SK-N-SH treated with all-trans-retinoic acid at 6 μM for 48 hours (cell line): ENCODE measurements around the gene CNN1.
A peak's percentile ranks its signal among the peaks of the same experiment; 100 is the strongest.

Experiments
- ATAC-seq: fragments of 200-7000 bp; cut with Tn5 transposase; 3 replicates; pipeline ENCODE4 v1.9.1; 2020; ENCODE audit warnings: mild to moderate bottlenecking, moderate library complexity
- ARNTL ChIP-seq: fragments of 450-650 bp; formaldehyde crosslinking; IDR thresholded peaks from 2 replicates; pipeline ENCODE4 v1.5.0; 2020; ENCODE audit warnings: low read depth, mild to moderate bottlenecking, moderate library complexity, borderline replicate concordance
- BACH2 ChIP-seq: fragments of 250-450 bp; sonication (Bioruptor Pico); IDR thresholded peaks from 2 replicates; pipeline ENCODE4 v1.9.0; 2021; ENCODE audit warnings: mild to moderate bottlenecking, borderline replicate concordance
- CREB5 ChIP-seq: fragments of 250-450 bp; sonication (Bioruptor Pico); IDR thresholded peaks from 2 replicates; pipeline ENCODE4 v1.5.1; 2020; ENCODE audit warnings: low read depth, mild to moderate bottlenecking, moderate library complexity
- CSDC2 ChIP-seq: fragments of 250-450 bp; sonication (Bioruptor Pico); IDR thresholded peaks from 2 replicates; pipeline ENCODE4 v1.5.0; 2020; ENCODE audit warnings: mild to moderate bottlenecking, moderate library complexity
- CSRNP3 ChIP-seq: fragments of 250-450 bp; sonication (Bioruptor Pico); IDR thresholded peaks from 2 replicates; pipeline ENCODE4 v1.5.1; 2021; ENCODE audit warnings: mild to moderate bottlenecking, moderate library complexity
- ESRRG ChIP-seq: fragments of 250-450 bp; sonication (Bioruptor Pico); IDR thresholded peaks from 2 replicates; pipeline ENCODE4 v1.6.1; 2021; ENCODE audit warnings: mild to moderate bottlenecking
- GLIS3 ChIP-seq: fragments of 250-450 bp; sonication (Bioruptor Pico); IDR thresholded peaks from 2 replicates; pipeline ENCODE4 v1.5.0; 2020; ENCODE audit warnings: mild to moderate bottlenecking, moderate library complexity
- ISL1 ChIP-seq: fragments of 250-450 bp; sonication (Bioruptor Pico); IDR thresholded peaks from 2 replicates; pipeline ENCODE4 v2.1.2; 2022; ENCODE audit warnings: mild to moderate bottlenecking, moderate library complexity
- OSR1 ChIP-seq: fragments of 250-450 bp; sonication (Bioruptor Pico); IDR thresholded peaks from 2 replicates; pipeline ENCODE4 v1.8.0; 2022; ENCODE audit warnings: moderate library complexity, mild to moderate bottlenecking, inconsistent platforms
- POU6F1 ChIP-seq: fragments of 250-450 bp; sonication (Bioruptor Pico); IDR thresholded peaks from 2 replicates; pipeline ENCODE4 v1.8.0; 2021; ENCODE audit warnings: low read depth, mild to moderate bottlenecking, moderate library complexity, borderline replicate concordance
- PPARA ChIP-seq: fragments of 250-450 bp; sonication (Bioruptor Pico); IDR thresholded peaks from 2 replicates; pipeline ENCODE4 v1.5.0; 2020; ENCODE audit warnings: mild to moderate bottlenecking, borderline replicate concordance
- RARB ChIP-seq: fragments of 250-450 bp; sonication (Bioruptor Pico); IDR thresholded peaks from 2 replicates; pipeline ENCODE4 v1.8.0; 2021; ENCODE audit warnings: mild to moderate bottlenecking, moderate library complexity
- SNAI2 ChIP-seq: fragments of 250-450 bp; sonication (Bioruptor Pico); IDR thresholded peaks from 2 replicates; pipeline ENCODE4 v1.5.0; 2020; ENCODE audit warnings: mild to moderate bottlenecking, moderate library complexity
- TCF4 ChIP-seq: fragments of 250-450 bp; sonication (Bioruptor Pico); IDR thresholded peaks from 2 replicates; pipeline ENCODE4 v1.8.0; 2021; ENCODE audit warnings: mild to moderate bottlenecking, moderate library complexity, borderline replicate concordance
- TOX ChIP-seq: fragments of 250-450 bp; sonication (Bioruptor Pico); IDR thresholded peaks from 2 replicates; pipeline ENCODE4 v1.8.0; 2021; ENCODE audit warnings: mild to moderate bottlenecking, moderate library complexity, borderline replicate concordance
- ZC3H10 ChIP-seq: fragments of 250-450 bp; sonication (Bioruptor Pico); IDR thresholded peaks from 2 replicates; pipeline ENCODE4 v1.5.1; 2021; ENCODE audit warnings: mild to moderate bottlenecking, moderate library complexity
- ZFP3 ChIP-seq: fragments of 250-450 bp; sonication (Bioruptor Pico); IDR thresholded peaks from 2 replicates; pipeline ENCODE4 v1.5.0; 2020; ENCODE audit warnings: mild to moderate bottlenecking, moderate library complexity
- ZFP30 ChIP-seq: fragments of 450-650 bp; formaldehyde crosslinking; IDR thresholded peaks from 2 replicates; pipeline ENCODE4 v1.5.0; 2022; ENCODE audit warnings: mild to moderate bottlenecking, moderate library complexity
- ZNF565 ChIP-seq: fragments of 450-650 bp; formaldehyde crosslinking; conservative IDR thresholded peaks from 2 replicates; pipeline ENCODE4 v1.5.0; 2020; ENCODE audit warnings: low read depth, mild to moderate bottlenecking, moderate library complexity
- ZNF70 ChIP-seq: fragments of 450-650 bp; formaldehyde crosslinking; IDR thresholded peaks from 2 replicates; pipeline ENCODE4 v1.5.0; 2020; ENCODE audit warnings: mild to moderate bottlenecking, moderate library complexity
- ZNF8 ChIP-seq: fragments of 450-650 bp; formaldehyde crosslinking; IDR thresholded peaks from 2 replicates; pipeline ENCODE4 v1.5.0; 2020; ENCODE audit warnings: mild to moderate bottlenecking, moderate library complexity
- TF ChIP-seq, protein P1 (sequence below): fragments of 250-450 bp; sonication (Bioruptor Pico); IDR thresholded peaks from 2 replicates; pipeline ENCODE4 v1.8.0; 2020; ENCODE audit warnings: mild to moderate bottlenecking, moderate library complexity, borderline replicate concordance

The CNN1 gene

DNA sequence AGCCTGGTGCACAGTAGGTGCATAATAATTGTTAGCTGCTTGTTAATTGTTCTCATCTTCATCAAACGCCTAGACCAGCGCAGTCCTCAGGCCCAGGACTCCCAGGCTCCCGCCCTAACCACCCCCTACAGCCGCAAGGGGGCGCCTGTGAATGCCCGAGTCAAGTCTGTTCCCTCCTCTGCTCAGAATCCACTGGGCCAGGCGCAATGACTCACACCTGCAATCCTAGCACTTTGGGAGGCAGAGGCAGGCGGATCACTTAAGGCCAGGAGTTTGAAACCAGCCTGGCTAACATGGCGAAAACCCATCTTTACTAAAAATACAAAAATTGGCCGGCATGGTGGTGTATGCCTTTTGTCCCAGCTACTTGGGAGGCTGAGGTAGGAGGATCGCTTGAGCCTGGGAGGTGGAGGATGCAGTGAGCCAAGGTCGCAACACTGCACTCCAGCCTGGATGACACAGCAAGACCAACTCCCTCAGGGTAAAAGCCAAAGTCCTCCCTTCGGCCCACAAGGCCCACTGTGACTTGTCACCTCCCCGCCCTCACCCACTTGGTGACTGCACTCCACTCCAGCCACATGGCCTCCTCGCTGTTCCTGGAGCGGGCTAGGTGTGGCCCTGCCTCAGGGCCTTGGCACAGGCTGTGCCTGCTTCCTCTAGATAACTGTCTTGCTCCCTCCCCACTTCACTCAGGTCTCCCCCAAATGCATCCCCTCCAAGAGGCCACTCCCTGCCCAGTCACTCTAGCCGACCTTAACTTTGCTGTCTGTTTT is 42.1 kb upstream of the CNN1 start:
- no peak for TF ChIP-seq GLIS3
- no peak for TF ChIP-seq ARNTL (CRISPR knock-in tag)
- TF ChIP-seq ZC3H10 (CRISPR knock-in tag) = no peak
- TF ChIP-seq ZFP30 (CRISPR knock-in tag) = no peak
- no peak for TF ChIP-seq ESRRG (CRISPR knock-in tag)
- TF ChIP-seq TCF4 (CRISPR knock-in tag) = no peak
- TF ChIP-seq ISL1 (CRISPR knock-in tag) = no peak
- TF ChIP-seq, protein P1, sequence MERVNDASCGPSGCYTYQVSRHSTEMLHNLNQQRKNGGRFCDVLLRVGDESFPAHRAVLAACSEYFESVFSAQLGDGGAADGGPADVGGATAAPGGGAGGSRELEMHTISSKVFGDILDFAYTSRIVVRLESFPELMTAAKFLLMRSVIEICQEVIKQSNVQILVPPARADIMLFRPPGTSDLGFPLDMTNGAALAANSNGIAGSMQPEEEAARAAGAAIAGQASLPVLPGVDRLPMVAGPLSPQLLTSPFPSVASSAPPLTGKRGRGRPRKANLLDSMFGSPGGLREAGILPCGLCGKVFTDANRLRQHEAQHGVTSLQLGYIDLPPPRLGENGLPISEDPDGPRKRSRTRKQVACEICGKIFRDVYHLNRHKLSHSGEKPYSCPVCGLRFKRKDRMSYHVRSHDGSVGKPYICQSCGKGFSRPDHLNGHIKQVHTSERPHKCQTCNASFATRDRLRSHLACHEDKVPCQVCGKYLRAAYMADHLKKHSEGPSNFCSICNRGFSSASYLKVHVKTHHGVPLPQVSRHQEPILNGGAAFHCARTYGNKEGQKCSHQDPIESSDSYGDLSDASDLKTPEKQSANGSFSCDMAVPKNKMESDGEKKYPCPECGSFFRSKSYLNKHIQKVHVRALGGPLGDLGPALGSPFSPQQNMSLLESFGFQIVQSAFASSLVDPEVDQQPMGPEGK (CRISPR knock-in tag) = no peak
- TF ChIP-seq TOX = no peak
- TF ChIP-seq ZFP3 = no peak
- no peak for TF ChIP-seq BACH2
- no peak for TF ChIP-seq OSR1 (CRISPR knock-in tag)
- TF ChIP-seq ZNF565 (CRISPR knock-in tag) = no peak
- no peak for TF ChIP-seq CSRNP3
- no peak for TF ChIP-seq CREB5 (CRISPR knock-in tag)
- no peak for TF ChIP-seq ZNF70 (CRISPR knock-in tag)
- TF ChIP-seq ZNF8 (CRISPR knock-in tag) = no peak
- no peak for TF ChIP-seq RARB (CRISPR knock-in tag)
- TF ChIP-seq PPARA (CRISPR knock-in tag) = no peak

DNA sequence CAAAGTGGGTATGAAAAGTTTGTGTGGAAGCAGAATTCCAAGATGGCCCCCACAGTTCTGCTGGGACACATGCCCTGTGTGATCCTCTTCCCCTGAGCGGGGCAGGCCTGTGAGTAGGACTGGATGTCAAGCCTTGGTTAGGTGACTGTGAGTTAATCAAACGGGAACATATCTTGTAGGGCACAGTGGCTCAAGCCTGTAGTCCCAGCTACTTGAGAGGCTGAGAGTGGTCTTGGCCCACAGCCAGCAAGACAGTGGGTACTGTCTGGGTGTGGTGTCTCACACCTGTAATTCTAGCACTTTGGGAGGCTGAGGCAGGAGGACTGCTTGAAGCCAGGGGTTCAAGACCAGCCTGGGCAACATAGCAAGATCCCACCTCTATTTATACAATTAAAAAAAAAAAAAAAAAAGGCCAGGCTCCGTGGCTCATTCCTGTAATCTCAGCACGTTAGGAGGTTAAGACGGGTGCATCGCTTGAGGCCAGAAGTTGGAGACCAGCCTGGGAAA is 39.4 kb upstream of the CNN1 start:
- TF ChIP-seq BACH2 (no peak), ZFP3 (no peak), PPARA (CRISPR knock-in tag) (no peak), ZFP30 (CRISPR knock-in tag) (no peak), ISL1 (CRISPR knock-in tag) (no peak), OSR1 (CRISPR knock-in tag) (no peak), ZNF565 (CRISPR knock-in tag) (no peak)
- no peak for ATAC-seq

More for the DNA sequence above, 42.1 kb upstream of the CNN1 start:
- peak; percentile 99 for ATAC-seq

DNA sequence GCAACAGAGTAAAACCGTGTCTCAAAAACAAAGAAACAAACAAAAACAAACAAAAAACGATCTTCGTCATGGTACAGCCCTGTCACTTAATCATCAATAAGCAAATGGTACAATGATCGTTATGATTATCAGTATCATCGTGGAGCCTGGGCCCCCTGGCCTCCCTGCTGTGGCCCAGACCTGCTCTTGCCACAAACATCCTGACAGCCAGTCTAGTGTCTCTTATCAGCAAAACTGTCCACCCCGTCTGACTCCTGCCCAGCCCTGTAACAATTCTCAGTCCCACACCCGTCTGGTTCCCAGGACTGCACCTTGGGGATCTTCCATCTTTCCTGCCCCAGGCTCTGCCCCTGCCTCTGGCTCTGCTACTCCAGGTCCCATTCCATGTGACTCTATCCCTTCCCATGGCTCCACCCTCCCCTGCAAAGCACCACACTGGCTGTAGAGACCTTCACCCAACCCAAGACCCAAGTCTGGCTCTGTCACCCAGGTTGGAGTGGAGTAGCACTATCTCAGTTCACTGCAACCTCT is 38.7 kb upstream of the CNN1 start:
- TF ChIP-seq ZNF565 (CRISPR knock-in tag) (no peak), ZNF8 (CRISPR knock-in tag) (no peak), TCF4 (CRISPR knock-in tag) (no peak), ZC3H10 (CRISPR knock-in tag) (no peak), TOX (no peak), GLIS3 (no peak), BACH2 (no peak), CREB5 (CRISPR knock-in tag) (no peak), ZFP30 (CRISPR knock-in tag) (no peak), SNAI2 (CRISPR knock-in tag) (no peak), ZFP3 (no peak), POU6F1 (CRISPR knock-in tag) (no peak), ARNTL (CRISPR knock-in tag) (no peak), CSDC2 (CRISPR knock-in tag) (no peak), CSRNP3 (no peak), ISL1 (CRISPR knock-in tag) (no peak), PPARA (CRISPR knock-in tag) (no peak)
- TF ChIP-seq, protein P1 (CRISPR knock-in tag) = no peak
- no peak for ATAC-seq
